ENCODE results near the gene RALB.
"Not testable (repeated sequence)": the region's sequence is repeated elsewhere in the genome, so short reads cannot be mapped to it uniquely, and the experiment has no call there.

The RALB gene

DNA sequence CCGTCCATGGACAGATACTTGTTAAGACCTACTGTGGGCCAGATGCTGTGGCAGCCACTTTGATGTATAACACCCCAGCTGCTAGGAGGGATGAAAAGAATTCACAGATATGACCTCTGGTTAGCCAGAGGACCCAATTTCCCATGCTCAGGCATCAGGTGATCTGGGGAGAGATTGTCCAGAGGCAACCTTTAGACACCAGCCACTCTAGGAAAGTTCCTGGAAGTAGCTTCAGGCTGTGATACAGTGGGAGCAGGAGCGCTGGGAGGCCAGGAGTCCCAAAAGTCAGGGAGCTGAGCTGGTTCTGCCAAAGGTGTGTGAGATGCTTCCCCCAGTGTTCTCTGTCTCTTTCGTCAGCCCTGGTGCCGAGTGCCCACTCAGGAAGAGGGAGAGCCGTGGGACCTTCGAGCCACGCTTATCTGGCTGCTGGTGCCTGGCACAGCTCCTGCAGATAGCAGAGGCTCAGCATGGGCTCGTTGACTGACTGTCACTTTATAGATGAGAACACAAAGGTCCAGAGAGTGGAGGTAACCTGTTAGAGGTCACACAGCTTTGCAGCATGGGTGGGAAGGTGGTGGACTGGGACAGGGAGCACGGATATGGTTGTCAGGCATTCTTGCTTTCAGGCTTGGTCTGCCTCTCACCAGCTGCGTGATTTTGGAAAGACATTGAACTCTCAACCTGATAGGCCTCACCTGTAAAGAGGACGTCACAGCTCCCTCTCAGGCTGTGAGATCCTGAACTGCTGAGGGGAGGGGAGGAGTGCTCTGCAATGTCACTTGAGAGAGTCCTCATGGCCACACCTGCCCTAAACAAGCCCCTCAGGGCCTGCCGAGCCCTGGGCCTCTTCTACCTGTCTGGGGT lies 7.8 kb upstream of the RALB start:
- DNase-seq: no peak

DNA sequence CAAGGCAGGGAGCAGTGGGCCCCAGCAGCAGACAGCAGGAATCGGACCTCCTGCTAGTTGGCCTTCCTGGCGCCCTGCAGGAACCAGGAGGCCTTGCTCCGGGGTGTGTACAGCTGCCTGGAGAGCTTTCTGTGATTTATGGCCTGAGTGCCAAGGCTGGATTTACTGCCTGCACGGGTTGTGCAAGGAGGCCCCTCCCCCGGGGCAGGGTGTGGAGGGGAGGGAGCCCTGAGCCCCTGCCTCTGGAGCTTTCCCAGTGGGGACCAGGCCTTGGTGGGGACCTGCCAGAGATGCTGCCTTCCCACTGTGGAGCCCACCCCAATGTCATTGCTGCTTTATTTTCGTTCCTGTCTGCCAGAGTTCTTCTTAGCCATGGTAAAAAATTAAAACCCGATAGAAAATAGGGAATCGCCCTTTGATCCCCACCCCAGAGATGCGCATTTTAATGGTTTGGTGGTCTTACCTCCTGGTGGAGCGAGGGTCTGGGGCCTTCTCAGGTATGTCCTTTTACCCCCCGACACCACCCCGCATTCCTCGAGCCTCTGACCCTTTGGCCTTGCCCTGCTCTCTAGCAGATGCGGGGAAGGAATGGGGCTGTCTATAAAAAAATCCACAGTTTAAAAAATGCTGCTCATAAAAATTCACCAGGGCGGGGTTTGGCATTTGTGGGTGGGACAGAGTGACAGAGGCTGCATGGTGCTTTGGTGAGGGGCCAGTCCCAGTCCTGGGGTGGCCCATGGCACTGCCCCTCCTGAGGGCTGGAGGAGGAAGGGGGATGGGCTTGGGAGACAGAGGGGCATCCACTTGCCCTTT lies 6.9 kb upstream of the RALB start:
- DNase-seq: no peak

DNA sequence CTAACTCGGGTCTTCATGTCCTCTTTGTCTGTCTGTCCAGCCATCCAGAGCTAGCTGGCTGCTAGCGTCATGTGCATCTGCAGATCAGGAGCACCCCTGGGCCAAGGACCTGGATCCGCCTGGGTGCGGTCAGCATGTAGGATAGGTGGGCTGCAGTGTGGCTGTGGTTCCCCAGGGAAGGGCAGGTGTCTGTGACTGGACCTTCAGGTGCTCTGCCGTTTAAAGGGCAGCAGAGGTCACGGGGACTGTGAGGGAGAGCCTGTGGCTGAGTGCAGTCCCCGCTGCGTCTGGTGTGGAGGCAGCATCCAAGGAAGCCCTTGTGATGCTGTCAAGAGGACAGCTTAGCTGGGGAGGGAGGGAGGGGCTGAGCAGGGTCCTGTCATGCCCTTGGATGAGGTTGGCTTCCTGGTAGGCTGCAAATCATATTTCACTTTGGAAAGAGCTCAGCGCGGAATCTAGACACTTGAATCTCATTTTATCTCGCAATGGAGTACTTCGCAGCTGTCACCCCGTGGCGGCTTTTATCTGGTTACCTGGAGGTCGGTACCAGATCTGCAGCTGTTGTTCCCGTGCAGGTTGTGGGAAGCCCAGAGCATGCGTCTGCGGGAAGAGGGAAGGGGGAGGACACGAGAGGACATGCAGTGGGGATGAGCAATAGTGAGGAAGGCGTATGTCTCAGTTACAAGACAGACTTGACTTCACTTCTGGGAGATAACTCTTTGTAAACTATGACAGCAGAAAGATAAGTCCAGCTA lies 5.9 kb upstream of the RALB start:
- no peak for DNase-seq

DNA sequence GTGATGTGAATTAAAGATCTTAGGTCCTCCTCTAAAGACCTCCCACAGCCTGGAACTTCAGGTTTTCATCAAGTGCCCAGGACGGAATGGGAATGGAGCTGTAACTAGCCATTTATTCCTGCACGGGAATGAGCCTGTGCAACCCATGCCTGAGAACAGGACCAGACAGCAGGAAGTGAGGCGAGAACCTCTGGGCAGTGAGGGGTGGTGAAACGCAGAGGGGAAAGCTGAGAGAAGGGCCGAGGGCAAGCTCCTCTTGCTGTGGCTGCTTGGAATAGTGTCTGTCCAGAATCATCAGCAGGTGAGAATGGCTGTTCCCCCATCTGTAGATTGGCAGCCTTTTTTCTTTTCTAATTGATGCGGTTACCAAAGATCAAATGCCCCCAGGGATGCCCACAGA lies 4.8 kb upstream of the RALB start:
- no peak for DNase-seq

DNA sequence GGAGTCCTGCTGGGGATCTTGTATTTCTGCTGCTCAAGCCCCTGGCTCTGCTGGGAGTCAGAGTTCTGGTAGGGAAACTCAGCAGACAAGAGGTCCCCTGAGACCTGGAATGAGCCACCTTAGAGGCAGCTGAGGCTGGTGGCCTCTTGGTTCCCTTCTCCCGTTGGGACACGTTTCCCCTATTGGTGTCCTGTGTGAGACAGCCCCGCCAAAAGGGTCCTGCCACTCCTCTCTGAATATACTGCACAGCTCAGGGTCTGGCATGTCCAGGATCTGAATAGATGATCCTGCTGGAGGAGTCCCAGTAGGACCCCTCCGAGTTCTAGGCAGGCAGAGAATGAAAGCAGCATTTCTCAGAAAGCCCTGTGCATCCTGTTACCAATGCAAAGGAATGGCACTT lies 2.0 kb upstream of the RALB start:
- no peak for DNase-seq

DNA sequence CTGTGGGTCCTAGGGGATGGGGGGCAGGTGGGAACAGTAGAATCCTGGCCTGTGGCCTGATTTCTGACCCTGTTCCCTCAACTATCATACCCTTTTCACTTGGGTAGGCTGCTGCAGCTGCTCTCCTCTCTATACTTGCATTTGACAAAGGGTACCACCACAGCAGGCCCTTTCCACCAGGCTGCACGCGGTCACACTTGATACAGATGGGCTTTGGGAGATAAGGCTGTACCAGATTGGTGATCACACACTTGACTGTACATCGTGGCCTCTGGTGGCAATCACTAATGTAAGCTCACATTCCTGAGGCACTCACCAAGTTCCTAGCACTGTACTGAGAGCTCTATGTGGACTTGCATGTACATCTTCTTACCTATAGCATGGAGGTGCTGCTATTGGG lies 1.6 kb upstream of the RALB start:
- DNase-seq: no peak

DNA sequence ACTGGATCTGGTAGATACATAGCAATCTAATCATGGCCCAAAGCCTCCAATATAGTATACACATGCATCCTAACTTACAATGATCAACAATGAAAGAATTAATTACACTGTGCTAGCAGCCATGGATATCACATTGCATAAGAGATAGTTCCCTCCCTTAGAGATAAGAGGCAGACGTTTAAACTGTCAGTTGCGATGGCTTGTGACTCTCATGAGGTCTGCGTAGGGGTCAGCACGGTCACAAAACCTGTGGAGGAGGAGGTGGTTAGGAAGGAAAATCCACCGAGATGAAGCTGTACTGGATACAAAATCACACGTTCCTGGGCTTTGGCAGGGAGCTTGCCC lies 800 bp upstream of the RALB start:
- DNase-seq: no peak

DNA sequence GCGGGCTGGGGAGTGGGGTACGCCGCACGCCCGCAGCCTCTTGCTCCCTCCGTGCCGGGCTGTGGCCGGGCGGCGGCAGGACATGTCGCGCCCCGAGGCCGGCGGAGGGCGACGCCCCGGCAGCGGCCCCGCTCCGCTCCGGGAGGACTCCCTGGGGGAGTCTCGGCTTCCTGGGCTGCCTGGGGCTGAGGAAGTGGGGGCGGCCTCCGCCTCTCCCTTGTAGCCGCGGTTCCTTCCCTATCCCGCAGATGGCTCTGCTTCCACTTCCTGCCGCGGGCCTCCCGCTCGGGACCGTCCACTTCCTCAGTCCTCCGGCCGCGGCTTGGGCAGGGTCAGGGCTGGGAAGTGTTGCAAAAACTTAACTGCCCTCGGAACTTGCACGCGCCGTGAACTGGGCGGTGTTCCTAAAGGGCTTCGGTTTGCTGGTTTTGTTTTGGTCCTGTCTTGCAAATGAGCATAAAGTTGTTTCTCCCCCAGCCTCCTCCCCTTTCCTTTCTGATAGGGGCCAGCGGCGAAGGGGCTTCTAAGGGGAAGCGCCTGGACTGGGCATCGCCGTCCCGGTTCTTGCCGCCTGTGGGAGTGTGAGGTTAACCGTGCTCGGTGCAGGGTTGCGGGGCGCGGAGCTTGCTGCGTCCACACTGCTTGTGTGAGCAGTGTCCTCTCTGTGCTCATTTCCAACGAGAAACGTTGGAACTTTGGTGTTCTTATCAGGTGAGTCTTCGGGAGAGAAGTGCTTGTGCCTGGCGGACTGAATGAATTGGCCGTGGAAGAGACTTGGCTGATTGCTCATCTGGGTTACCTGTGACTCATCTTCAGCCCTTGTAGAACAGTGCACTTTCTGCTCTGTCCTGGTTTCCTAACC lies 600 bp downstream of the RALB start:
- DNase-seq: no peak

DNA sequence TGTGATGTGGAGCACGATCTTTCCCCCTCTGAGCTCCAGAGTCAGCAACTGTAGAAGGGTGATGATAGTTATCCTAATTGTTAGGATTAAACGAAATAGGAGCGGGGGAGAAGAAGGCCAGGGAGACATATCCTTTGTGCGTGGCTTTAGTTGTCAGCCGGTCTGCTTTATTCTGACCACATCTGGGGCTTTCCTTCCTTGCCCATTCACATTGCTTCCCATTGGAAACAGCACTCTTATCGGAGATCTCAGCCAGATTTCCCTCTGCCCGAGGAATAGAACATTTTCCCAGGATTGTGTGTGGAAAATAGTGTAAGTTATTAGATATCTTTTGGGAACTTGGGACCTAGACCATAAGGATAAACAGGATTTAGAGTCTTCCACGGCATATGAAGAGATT lies 1.5 kb downstream of the RALB start:
- no peak for DNase-seq

DNA sequence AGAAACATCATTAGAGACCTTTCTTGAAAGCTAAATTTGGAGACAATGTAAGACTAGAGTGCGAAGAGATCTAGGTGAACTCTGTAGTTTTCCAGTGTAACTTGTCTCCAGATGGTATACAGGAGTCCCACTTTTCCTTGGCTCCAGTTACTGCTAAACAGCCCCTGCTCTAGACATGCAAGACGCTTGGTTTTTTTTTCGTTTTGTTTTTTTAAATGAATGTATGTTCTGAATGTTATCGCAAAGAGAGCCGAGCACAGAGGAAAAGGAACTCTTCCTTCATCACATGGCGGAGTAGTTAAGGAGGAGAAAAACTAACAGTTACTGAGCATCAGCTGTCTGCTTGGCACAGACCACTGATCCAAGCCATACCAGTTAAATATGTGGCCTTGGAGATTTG lies 2.4 kb downstream of the RALB start:
- DNase-seq: no peak

DNA sequence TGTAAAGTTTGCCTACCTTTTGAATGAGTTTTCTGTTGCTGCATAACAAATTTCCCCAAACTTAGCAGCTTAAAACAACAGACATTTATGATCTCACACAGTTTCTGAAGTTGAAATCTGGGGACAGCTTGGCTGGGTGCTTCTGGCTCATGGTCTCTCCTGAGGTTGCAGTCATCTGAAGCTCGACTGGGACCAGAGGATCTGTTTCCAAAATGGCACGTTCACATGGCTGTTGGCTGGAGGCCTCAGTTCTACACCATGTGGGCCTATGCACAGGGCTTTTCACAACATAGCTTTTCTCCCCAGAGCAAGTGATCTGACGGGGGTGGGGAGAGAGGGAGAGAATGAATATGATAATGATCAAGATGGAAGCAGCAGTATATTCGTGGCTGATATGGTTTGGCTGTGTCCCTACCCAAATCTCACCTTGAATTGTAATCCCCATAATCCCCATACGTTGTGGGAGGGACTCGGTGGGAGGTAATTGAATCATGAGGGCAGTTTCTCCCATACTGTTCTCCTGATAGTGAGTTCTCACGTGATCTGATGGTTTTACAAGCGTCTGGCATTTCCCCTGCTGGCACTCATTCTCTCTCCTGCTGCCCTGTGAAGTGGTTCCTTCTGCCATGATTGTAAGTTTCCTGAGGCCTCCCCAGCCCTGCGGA lies 3.5 kb downstream of the RALB start:
- no peak for DNase-seq

DNA sequence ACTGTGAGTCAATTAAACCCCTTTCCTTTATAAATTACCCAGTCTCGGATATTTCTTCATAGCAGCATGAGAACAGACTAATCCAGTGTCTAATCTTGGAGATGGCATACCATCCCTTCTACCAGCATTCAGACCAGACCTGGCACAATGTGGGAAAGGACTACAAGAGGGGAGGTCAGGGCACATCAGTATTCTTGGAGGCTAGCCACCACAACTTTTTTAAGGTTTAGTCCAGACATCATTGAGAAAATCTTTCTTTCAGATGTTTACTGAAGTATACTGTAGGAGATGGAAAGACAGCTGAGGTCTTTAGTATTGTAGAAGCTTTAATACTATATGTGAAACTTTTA lies 4.0 kb downstream of the RALB start:
- DNase-seq: no peak

DNA sequence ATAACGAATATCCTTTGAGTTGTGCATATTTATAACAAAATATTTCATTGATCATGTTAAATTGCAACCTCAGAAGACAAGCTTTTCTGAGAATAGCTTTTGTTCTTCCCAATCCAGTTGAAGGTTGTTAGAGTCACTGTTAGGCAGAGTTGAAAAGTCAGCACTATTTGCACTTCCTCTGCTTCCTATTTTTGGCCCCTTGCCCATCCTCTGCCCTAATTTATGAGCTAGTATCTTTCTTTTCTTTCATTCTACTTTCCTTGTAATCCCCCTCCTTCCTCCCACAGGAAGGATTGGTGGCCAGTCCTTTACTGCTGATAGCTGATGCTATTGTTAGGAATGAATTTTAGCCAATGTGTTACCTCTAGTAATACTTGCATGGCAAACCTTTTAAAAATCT lies 4.9 kb downstream of the RALB start:
- DNase-seq: no peak

DNA sequence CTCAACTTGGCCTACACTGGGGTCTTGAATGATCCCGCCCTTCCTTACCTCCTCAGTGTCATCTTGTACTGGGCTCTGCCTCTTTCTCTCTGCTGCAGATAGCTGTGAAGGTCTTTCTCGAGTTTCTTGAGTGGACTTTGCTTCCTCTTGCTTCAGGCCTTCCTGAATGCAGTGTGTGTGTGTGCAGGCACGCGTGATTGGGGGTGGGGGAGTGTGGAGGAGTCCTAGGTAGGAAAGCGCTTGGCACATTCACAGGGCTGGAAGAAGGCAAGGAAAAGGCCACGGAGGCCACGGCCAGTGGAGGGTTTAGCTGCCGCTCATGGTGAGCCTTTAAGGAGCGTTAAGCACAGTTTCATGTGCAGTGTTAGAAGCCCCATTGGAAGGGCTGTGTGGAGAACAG lies 5.5 kb downstream of the RALB start:
- no peak for DNase-seq

DNA sequence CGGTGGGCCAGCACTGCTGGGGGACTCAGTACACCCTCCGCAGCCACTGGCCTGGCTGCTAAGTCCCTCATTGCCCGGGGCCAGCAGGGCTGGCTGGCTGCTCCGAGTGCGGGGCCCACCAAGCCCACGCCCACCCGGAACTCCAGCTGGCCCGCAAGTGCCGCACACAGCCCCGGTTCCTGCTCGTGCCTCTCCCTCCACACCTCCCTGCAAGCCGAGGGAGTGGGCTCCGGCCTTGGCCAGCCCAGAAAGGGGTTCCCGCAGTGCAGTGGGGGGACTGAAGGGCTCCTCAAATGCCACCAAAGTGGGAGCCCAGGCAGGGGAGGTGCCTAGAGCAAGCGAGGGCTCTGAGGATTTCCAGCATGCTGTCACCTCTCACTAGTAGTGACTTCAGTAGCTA lies 7.3 kb downstream of the RALB start:
- not testable (repeated sequence) for DNase-seq

DNA sequence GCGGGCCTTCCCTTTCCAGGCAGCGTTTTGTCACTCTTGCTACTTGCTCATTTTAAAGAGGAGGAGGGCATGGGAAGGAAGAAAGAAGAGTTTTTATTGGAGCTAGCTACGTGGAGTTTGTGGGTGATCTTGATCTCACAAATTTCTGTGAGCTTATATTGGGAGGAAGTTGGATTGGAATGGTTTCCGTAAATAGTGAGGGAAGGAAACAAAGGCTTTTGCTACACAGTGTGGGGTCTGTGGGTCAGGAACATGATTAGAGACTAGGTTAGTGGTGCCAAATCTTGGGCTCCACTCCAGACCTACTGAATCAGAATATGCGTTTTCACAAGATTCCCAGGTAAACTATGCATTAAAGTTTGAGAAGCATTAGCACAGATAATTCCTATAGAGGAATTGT lies 8.1 kb downstream of the RALB start:
- DNase-seq: no peak

DNA sequence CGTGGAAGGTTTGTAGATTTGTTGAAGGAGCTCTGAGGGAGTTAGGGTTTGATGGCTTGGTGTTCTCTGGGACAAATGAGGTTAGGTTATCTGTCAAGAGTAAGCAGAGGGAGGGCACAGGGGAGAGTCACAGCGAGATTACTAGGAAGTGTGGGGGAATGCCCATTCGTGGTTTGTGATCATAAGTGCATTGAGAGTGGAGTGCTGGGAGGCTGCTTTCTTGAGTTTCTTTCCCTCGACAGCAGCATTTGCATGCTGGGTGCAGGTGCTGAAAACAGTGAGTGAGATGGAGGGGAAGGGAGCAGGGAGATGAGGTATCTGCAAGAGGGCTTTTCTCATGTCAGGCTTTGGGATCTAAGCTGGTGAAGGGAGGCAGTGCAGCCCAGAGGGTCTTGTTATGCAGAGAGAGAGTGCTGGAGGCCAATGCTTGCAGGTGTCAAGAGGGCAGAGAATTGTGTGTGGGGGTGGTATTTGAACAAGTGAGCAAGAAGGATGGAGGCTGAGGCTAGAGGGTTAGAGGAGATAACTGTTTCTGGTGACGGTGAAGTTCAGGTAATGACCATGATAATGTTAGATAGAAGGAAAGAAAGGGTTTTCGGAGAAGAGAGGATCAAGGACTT lies 8.8 kb downstream of the RALB start:
- DNase-seq: no peak

DNA sequence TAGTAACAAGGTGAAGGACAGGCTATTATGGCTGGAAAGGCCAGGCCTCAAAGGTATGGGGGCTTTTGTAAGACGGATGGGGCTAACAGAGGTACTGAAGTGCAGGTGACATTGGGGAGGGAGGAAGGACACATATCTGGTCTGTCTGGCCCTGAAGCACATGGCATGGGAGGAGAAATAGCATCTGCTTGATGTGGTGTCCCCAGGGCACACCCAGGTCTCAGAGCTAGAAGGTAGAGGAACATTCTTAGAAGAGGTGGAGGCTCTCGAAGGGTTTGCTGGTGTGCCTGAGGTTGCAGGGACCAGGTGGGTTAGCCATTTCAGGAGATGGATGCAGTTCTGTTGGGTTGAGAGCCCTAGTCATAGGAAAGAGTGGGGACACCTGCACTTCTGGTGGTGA lies 9.5 kb downstream of the RALB start:
- no peak for DNase-seq

DNA sequence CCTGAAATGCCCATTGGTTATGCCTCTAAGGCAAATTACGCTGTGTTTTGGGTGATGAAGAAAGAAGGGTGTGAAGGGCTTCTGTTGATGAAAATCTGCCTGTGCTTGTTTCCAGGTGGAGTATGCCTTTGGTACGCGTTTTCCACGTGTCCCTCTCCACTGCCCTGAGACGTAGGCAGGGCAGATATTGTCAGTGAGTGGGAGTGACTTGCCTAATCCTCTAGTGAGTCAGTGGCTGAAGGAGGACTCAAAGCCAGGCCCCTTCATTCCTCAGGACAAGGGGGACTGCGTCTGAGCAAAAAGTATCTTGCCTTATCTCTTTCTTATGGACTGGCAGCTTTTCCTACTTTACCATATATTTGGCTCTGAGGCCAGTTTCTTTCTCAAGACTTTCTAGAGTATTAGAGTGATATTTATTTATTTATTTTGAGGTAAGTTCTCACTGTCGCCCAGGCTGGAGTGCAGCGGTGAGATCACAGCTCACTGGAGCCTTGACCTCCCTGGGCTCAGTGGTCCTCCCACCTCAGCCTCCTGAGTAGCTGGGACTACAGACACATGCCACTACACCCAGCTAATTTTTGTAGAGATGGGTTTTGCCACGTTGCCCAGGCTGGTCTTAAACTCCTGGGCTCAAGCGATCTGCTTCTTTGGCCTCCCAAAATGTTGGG lies 10.2 kb downstream of the RALB start:
- DNase-seq: no peak

DNA sequence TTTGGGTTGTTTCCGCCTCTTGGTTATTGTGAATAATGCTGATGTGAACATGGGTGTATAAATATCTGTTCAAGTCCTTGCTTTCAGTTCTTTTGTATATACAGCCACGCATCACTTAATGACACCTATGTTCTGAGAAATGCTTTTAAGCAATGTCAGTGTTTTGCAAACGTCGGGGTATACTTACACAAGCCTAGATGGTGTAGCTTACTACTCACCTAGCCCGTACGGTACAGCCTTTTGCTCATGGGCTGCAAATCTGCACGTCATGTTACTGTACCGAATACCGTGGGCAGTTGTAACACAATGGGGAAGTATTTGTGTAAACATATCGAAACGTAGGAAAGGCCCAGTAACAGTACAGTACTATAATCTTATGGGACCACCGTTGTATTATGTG lies 12.4 kb downstream of the RALB start:
- DNase-seq: no peak

DNA sequence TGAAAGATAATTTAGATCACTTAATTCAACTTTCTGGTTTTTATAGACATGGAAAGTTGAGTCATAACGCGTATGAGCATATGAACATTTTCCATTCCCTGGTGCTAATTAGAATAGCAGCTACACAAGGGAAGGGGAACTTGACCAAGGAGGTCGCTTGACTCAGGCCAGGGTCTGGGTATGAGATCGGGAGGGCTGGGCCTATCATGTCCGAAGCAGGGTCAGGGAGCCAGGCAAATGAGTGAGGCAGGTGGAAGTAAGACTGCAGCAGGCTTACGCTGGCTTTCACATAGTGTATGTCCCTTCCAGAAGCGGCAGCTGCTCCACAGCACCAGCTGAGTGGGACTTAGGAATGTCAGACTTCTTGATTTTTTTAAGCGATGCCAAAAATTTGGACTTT lies 14.7 kb downstream of the RALB start:
- no peak for DNase-seq

Data from NCI-H1694 treated with DMSO at 0.1 percent for 48 hours (cell line).